SK-N-SH treated with all-trans-retinoic acid at 6 μM for 48 hours (cell line): ENCODE measurements around the gene IFT52.

ENCODE experiments used
- CSDC2 ChIP-seq: fragments of 250-450 bp; sonication (Bioruptor Pico); IDR thresholded peaks from 2 replicates; pipeline ENCODE4 v1.5.0; 2020; ENCODE audit warnings: mild to moderate bottlenecking, moderate library complexity
- ESRRG ChIP-seq: fragments of 250-450 bp; sonication (Bioruptor Pico); IDR thresholded peaks from 2 replicates; pipeline ENCODE4 v1.6.1; 2021; ENCODE audit warnings: mild to moderate bottlenecking
- ZFP30 ChIP-seq: fragments of 450-650 bp; formaldehyde crosslinking; IDR thresholded peaks from 2 replicates; pipeline ENCODE4 v1.5.0; 2022; ENCODE audit warnings: mild to moderate bottlenecking, moderate library complexity
- ZNF8 ChIP-seq: fragments of 450-650 bp; formaldehyde crosslinking; IDR thresholded peaks from 2 replicates; pipeline ENCODE4 v1.5.0; 2020; ENCODE audit warnings: mild to moderate bottlenecking, moderate library complexity
- TF ChIP-seq, protein P1 (sequence below): fragments of 250-450 bp; sonication (Bioruptor Pico); IDR thresholded peaks from 2 replicates; pipeline ENCODE4 v1.8.0; 2020; ENCODE audit warnings: mild to moderate bottlenecking, moderate library complexity, borderline replicate concordance

The IFT52 gene

DNA sequence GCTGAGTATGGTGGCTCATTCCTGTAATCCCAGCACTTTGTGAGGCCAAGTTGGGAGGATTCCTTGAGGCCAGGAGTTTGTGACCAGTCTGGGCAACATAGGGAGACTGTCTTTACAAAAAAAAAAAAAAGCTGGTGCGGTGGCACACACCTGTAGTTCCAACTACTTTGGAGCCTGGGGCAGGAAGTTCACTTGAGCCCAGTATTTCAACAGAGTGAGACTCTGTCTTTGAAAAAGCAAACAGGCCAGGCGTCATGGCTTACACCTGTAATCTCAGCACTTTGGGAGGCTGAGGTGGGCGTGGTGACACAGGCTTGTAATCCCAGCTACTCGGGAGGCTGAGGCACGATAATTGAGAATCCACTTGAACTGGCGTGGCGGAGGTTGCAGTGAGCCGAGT is 104.8 kb downstream of the IFT52 start (continued):
- TF ChIP-seq ZNF8 (CRISPR knock-in tag) (no peak), CSDC2 (CRISPR knock-in tag) (no peak), ESRRG (CRISPR knock-in tag) (no peak), ZFP30 (CRISPR knock-in tag) (no peak)
- TF ChIP-seq, protein P1, sequence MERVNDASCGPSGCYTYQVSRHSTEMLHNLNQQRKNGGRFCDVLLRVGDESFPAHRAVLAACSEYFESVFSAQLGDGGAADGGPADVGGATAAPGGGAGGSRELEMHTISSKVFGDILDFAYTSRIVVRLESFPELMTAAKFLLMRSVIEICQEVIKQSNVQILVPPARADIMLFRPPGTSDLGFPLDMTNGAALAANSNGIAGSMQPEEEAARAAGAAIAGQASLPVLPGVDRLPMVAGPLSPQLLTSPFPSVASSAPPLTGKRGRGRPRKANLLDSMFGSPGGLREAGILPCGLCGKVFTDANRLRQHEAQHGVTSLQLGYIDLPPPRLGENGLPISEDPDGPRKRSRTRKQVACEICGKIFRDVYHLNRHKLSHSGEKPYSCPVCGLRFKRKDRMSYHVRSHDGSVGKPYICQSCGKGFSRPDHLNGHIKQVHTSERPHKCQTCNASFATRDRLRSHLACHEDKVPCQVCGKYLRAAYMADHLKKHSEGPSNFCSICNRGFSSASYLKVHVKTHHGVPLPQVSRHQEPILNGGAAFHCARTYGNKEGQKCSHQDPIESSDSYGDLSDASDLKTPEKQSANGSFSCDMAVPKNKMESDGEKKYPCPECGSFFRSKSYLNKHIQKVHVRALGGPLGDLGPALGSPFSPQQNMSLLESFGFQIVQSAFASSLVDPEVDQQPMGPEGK: no peak
- TF ChIP-seq, all 23 proteins: peak for 0
